Measurements from ENCODE around the gene RGL1.

RGL1 gene

GRCh38 chr1:183864611-183865010, 59.7 kb downstream of the RGL1 start:
- Histone ChIP-seq H3K9me3 (ENCODE audit: control insufficient read depth, insufficient read depth, low read depth, low read length) (no peaks in the 10 kb centered on the region), H3K27me3 (ENCODE audit: control insufficient read depth, insufficient read depth, low read length) (no peaks in the 10 kb centered on the region), H3K9ac (ENCODE audit: low read length) (no peak overlapping the region), H3K4me1 (ENCODE audit: control insufficient read depth, insufficient read depth, low read length) (no peaks in the 10 kb centered on the region), H3K27ac (ENCODE audit: low read depth, low read length) (no peak overlapping the region), H3K4me3 (ENCODE audit: low read depth, low read length) (no peak overlapping the region), H3K36me3 (ENCODE audit: control insufficient read depth, insufficient read depth, low read length) (no peaks in the 10 kb centered on the region)

DNA sequence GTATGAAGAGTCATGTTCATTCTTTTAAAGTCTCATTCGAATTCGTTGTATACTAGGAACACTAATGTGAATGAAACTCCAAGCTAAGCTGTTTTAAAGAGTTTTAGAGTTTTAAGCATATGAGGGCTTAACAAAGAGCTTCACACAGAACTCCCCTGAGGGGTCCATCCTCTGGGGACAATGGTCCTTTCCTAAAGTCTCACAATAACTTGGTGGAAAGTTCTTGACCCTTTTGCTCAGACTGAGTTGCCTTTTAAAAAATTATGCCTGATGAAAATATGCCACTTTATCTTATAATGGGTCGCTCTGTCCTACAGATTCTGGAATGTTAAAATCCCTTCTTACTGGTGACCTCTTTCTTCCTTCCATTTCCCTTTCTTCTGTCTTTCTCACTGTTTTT, 64.3 kb downstream of the RGL1 start:
- H3K9ac ChIP-seq (ENCODE audit: low read length), result no peak overlapping the region

GRCh38 chr1:183869664-183870063, 64.7 kb downstream of the RGL1 start:
- Histone ChIP-seq H3K9ac (ENCODE audit: low read length) (no peak overlapping the region), H3K27me3 (ENCODE audit: control insufficient read depth, insufficient read depth, low read length) (no peaks in the 10 kb centered on the region), H3K9me3 (ENCODE audit: control insufficient read depth, insufficient read depth, low read depth, low read length) (no peaks in the 10 kb centered on the region), H3K36me3 (ENCODE audit: control insufficient read depth, insufficient read depth, low read length) (no peaks in the 10 kb centered on the region), H3K27ac (ENCODE audit: low read depth, low read length) (no peak overlapping the region), H3K4me1 (ENCODE audit: control insufficient read depth, insufficient read depth, low read length) (peaks cover 27% of the 10 kb centered on the region), H3K4me3 (ENCODE audit: low read depth, low read length) (no peak overlapping the region)

More for the DNA sequence above, 64.3 kb downstream of the RGL1 start:
- H3K4me1 ChIP-seq (ENCODE audit: control insufficient read depth, insufficient read depth, low read length), result peaks cover 27% of the 10 kb centered on the region
- H3K9me3 ChIP-seq (ENCODE audit: control insufficient read depth, insufficient read depth, low read depth, low read length), result no peaks in the 10 kb centered on the region
- H3K36me3 ChIP-seq (ENCODE audit: control insufficient read depth, insufficient read depth, low read length), result no peaks in the 10 kb centered on the region
- no peak overlapping the region for H3K27ac ChIP-seq (ENCODE audit: low read depth, low read length)
- no peaks in the 10 kb centered on the region for H3K27me3 ChIP-seq (ENCODE audit: control insufficient read depth, insufficient read depth, low read length)
- no peak overlapping the region for H3K4me3 ChIP-seq (ENCODE audit: low read depth, low read length)

DNA sequence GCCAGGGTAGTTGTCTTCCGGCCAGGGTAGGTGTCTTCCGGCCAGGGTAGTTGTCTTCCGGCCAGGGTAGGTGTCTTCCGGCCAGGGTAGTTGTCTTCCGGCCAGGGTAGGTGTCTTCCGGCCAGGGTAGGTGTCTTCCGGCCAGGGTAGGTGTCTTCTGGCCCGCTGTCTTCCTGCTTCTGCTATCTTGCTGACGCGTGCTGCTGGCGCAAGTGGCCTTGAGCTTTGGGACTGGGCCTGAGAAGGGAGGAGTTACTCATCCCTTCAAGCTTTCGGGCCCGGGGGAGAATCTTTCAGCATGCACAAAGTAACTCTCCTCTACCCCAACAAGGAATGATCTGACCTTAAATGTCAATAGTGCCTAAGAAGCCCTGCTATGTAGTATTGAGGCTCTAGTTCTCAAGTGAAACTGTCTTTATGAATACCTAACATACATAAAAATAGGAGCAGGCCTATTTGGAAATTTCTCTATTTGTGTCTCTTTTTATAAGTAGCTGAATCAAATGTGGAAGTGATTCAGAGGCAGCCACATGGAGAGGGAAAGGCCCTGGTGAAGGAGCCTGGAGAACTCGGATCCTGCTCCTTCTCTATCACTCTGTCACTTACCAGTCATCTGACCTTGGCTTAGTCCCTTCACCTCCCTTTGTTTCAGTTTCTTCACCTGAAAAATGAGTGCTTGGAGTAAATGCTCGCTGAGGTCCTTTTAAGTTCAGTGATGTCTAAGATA, 65.6 kb downstream of the RGL1 start:
- Histone ChIP-seq H3K4me1 (ENCODE audit: control insufficient read depth, insufficient read depth, low read length) (peaks cover 27% of the 10 kb centered on the region), H3K9ac (ENCODE audit: low read length) (no peak overlapping the region), H3K36me3 (ENCODE audit: control insufficient read depth, insufficient read depth, low read length) (no peaks in the 10 kb centered on the region), H3K9me3 (ENCODE audit: control insufficient read depth, insufficient read depth, low read depth, low read length) (no peaks in the 10 kb centered on the region), H3K27ac (ENCODE audit: low read depth, low read length) (no peak overlapping the region), H3K4me3 (ENCODE audit: low read depth, low read length) (no peak overlapping the region), H3K27me3 (ENCODE audit: control insufficient read depth, insufficient read depth, low read length) (no peaks in the 10 kb centered on the region)

DNA sequence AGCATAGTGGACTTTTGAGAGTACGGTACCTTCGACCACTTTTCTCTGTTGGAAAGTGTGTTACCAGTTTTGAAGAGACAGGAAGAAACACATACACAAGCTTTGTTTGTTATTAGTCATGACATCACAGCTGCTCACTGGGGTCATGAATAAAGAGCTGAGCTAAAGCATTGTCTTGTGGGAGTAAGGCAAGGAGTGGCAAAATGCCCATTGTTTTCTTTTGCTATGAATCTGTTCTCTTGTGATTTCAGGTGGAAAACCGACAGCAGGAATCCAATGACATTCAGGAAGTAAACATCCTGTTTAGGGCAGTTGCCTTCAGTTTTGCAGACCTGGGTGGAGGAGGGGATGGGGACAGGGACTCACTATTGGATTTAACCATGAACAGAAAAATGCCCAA, 66.2 kb downstream of the RGL1 start:
- Histone ChIP-seq H3K27me3 (ENCODE audit: control insufficient read depth, insufficient read depth, low read length) (no peaks in the 10 kb centered on the region), H3K36me3 (ENCODE audit: control insufficient read depth, insufficient read depth, low read length) (no peaks in the 10 kb centered on the region), H3K9ac (ENCODE audit: low read length) (no peak overlapping the region), H3K27ac (ENCODE audit: low read depth, low read length) (no peak overlapping the region), H3K4me1 (ENCODE audit: control insufficient read depth, insufficient read depth, low read length) (peaks cover 30% of the 10 kb centered on the region), H3K9me3 (ENCODE audit: control insufficient read depth, insufficient read depth, low read depth, low read length) (no peaks in the 10 kb centered on the region), H3K4me3 (ENCODE audit: low read depth, low read length) (no peak overlapping the region)

- Histone ChIP-seq H3K4me1 (ENCODE audit: control insufficient read depth, insufficient read depth, low read length) (peaks cover 30% of the 10 kb centered on the region), H3K27ac (ENCODE audit: low read depth, low read length) (no peak overlapping the region), H3K27me3 (ENCODE audit: control insufficient read depth, insufficient read depth, low read length) (no peaks in the 10 kb centered on the region), H3K9me3 (ENCODE audit: control insufficient read depth, insufficient read depth, low read depth, low read length) (no peaks in the 10 kb centered on the region), H3K9ac (ENCODE audit: low read length) (no peak overlapping the region), H3K4me3 (ENCODE audit: low read depth, low read length) (no peak overlapping the region), H3K36me3 (ENCODE audit: control insufficient read depth, insufficient read depth, low read length) (no peaks in the 10 kb centered on the region)
Observed at GRCh38 chr1:183871601-183872000, 66.7 kb downstream of the RGL1 start.

DNA sequence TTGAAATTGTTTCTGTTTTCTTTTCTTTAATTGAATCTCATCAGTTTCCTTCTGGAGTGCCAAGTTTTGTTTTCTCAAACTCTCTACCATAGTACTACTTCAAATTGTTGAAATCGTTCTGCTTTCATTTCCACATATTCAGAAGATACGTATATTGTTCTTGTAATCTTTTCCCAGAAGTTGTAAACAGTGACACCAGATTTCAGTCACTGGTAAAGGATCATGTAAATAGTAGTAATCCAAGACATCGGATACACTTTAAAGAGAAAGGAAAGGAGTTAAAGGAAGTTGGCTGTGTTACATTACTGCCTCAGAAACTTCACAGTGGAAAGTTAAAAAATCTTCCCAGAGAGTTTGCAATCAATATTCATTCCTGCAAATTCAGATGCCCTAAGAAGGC, 67.5 kb downstream of the RGL1 start:
- no peak overlapping the region for H3K9ac ChIP-seq (ENCODE audit: low read length)

DNA sequence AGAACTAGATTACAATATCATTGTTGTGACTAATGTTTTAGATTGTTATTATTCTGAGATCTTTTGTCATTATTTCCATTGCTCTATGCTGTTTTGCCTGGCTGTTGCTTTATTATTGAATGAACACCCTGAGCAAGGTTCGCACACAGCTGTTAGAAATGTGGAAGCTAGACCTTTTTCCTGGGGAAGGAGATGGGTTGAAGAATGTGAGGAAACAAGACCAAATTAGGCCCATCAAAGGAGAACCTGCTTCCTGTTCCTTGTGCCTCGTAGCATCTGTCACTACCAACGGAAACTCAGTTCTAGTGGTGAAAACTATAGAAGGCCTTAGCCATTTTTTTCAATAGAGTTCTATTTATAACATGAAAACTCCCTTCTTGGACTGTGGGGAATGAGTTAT, 68.7 kb downstream of the RGL1 start:
- no peak overlapping the region for H3K9ac ChIP-seq (ENCODE audit: low read length)
- no peaks in the 10 kb centered on the region for H3K27me3 ChIP-seq (ENCODE audit: control insufficient read depth, insufficient read depth, low read length)
- H3K36me3 ChIP-seq (ENCODE audit: control insufficient read depth, insufficient read depth, low read length), result no peaks in the 10 kb centered on the region
- H3K27ac ChIP-seq (ENCODE audit: low read depth, low read length), result no peak overlapping the region
- no peak overlapping the region for H3K4me3 ChIP-seq (ENCODE audit: low read depth, low read length)
- no peaks in the 10 kb centered on the region for H3K9me3 ChIP-seq (ENCODE audit: control insufficient read depth, insufficient read depth, low read depth, low read length)
- H3K4me1 ChIP-seq (ENCODE audit: control insufficient read depth, insufficient read depth, low read length), result peaks cover 35% of the 10 kb centered on the region

More for the DNA sequence above, 67.5 kb downstream of the RGL1 start:
- Histone ChIP-seq H3K36me3 (ENCODE audit: control insufficient read depth, insufficient read depth, low read length) (no peaks in the 10 kb centered on the region), H3K4me1 (ENCODE audit: control insufficient read depth, insufficient read depth, low read length) (peaks cover 34% of the 10 kb centered on the region), H3K27ac (ENCODE audit: low read depth, low read length) (no peak overlapping the region), H3K27me3 (ENCODE audit: control insufficient read depth, insufficient read depth, low read length) (no peaks in the 10 kb centered on the region), H3K9me3 (ENCODE audit: control insufficient read depth, insufficient read depth, low read depth, low read length) (no peaks in the 10 kb centered on the region), H3K4me3 (ENCODE audit: low read depth, low read length) (no peak overlapping the region)

DNA sequence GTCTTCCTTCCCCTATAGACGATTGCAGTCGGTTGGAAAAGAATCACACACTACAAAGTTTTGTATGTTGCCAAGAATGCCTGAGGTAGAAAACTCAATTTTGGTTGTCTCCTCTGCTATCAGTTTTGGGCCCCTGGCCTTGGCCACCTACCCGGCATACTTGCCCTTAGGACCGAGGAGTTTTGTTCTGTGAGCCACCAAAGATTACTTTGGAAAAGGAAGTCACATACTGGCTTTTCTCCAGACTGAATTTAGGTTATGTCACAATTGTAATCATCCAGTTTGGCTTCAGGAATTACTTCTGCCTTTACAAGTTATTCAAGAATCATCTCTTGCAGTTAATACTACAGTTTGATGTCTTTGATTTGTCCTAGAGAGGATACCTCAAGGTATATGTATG, 71.4 kb downstream of the RGL1 start:
- no peak overlapping the region for H3K27ac ChIP-seq (ENCODE audit: low read depth, low read length)
- H3K27me3 ChIP-seq (ENCODE audit: control insufficient read depth, insufficient read depth, low read length), result no peaks in the 10 kb centered on the region
- no peaks in the 10 kb centered on the region for H3K9me3 ChIP-seq (ENCODE audit: control insufficient read depth, insufficient read depth, low read depth, low read length)
- no peak overlapping the region for H3K4me3 ChIP-seq (ENCODE audit: low read depth, low read length)
- peaks cover 34% of the 10 kb centered on the region for H3K4me1 ChIP-seq (ENCODE audit: control insufficient read depth, insufficient read depth, low read length)
- no peaks in the 10 kb centered on the region for H3K36me3 ChIP-seq (ENCODE audit: control insufficient read depth, insufficient read depth, low read length)
- H3K9ac ChIP-seq (ENCODE audit: low read length), result no peak overlapping the region

DNA sequence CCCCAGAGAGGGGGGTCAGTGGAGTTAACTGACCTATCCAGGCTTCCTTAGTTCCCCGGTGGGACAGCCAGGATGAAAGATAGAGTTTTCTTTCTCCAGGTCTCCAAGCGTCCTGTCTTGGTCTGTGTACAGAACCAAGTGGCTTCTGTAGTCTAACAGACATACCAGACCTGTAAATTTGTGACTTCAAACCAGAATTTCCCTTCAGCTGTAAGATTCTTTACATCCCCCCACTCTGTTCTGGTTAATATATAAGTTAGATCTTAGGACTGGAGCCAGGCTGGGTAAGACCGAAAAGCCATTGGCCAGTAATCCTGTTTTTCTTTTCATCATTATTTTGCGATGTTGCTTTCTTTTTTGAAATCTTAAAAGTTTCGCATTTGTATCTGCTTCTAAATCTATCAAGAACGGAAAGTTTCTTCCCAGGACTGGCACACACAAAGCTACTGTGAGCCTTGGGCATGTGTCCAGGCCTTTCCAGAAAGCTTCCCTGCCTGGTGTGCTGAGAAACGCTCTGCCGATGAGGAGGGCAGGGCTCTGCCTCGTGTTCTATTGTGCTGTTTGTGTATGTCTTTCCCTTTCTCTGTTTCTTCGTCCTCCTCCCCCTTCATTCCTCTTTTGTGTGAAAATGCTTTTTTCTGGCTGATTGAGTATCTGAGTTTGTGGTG, 72.3 kb downstream of the RGL1 start:
- Histone ChIP-seq H3K27me3 (ENCODE audit: control insufficient read depth, insufficient read depth, low read length) (no peaks in the 10 kb centered on the region), H3K9ac (ENCODE audit: low read length) (no peak overlapping the region), H3K9me3 (ENCODE audit: control insufficient read depth, insufficient read depth, low read depth, low read length) (no peaks in the 10 kb centered on the region), H3K4me3 (ENCODE audit: low read depth, low read length) (no peak overlapping the region), H3K27ac (ENCODE audit: low read depth, low read length) (no peak overlapping the region), H3K4me1 (ENCODE audit: control insufficient read depth, insufficient read depth, low read length) (peaks cover 34% of the 10 kb centered on the region), H3K36me3 (ENCODE audit: control insufficient read depth, insufficient read depth, low read length) (no peaks in the 10 kb centered on the region)

DNA sequence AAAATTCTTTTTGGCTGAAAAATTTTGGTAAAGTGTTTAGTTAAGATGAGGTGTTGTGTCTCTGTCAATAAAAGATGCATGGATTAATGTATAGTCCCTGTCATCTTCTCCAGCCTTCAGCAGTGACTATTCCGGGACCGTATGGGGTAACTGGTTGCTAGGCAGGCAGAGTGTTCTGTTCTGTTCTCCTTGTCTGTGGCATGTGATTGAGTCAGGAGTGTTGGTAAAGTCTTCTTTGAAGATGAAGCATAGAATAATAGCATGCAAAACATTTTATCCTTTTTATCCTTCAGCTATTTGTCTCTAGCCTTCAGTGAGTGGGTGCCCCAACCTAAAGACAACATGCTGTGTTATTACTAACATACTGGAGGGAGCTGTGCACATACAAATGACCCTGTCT, 74.6 kb downstream of the RGL1 start:
- H3K9me3 ChIP-seq (ENCODE audit: control insufficient read depth, insufficient read depth, low read depth, low read length), result no peaks in the 10 kb centered on the region
- H3K27me3 ChIP-seq (ENCODE audit: control insufficient read depth, insufficient read depth, low read length), result no peaks in the 10 kb centered on the region
- no peak overlapping the region for H3K4me3 ChIP-seq (ENCODE audit: low read depth, low read length)
- H3K36me3 ChIP-seq (ENCODE audit: control insufficient read depth, insufficient read depth, low read length), result no peaks in the 10 kb centered on the region
- no peak overlapping the region for H3K9ac ChIP-seq (ENCODE audit: low read length)
- H3K4me1 ChIP-seq (ENCODE audit: control insufficient read depth, insufficient read depth, low read length), result peaks cover 27% of the 10 kb centered on the region
- no peak overlapping the region for H3K27ac ChIP-seq (ENCODE audit: low read depth, low read length)

Measured in HUES6 (cell line).